CD4-positive, alpha-beta T cell treated with Interleukin-15 for 4 hours (primary cell): ENCODE results near the gene GMCL2.

ENCODE experiments used
- DNase-seq: peaks from one replicate; pipeline ENCODE4 v3.0.0-alpha.2; 2020; ENCODE audit warnings: low spot score

The GMCL2 gene

GRCh38 chr5:178143246-178143645 lies 43.9 kb downstream of the GMCL2 start:
- no peak for DNase-seq

DNA sequence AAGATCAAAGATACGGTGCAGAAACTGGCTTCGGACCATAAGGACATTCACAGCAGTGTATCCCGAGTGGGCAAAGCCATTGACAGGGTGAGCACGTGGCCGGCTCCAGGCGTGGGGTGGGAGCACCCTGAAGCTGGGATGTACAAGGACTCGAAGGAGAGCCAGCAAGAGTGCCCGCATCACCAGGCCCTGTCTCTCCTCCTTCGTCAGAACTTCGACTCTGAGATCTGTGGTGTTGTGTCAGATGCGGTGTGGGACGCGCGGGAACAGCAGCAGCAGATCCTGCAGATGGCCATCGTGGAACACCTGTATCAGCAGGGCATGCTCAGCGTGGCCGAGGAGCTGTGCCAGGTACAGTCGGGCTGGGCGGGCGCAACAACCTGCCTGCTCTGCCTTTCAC lies 44.5 kb downstream of the GMCL2 start:
- no peak for DNase-seq

DNA sequence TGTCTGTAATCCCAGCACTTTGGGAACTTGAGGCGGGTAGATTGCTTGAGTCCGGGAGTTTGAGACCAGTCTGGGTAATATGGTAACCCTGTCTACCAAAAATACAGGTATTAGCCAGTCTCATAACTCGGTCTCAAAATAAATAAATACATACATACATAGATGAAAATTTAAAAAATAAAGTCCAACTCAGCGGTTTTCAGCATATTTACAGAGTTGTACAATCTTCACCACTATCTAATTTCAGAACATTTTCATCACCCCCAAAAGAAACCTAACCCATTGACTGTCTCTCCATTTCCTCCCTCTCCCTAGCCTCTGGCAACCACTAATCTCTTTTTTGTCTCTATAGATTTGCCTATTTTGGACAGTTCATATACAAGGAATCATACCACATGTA lies 45.6 kb downstream of the GMCL2 start:
- DNase-seq, result no peak

- DNase-seq, result no peak
These were observed 49.2 kb downstream of the GMCL2 start for GRCh38 chr5:178137991-178138390.

DNA sequence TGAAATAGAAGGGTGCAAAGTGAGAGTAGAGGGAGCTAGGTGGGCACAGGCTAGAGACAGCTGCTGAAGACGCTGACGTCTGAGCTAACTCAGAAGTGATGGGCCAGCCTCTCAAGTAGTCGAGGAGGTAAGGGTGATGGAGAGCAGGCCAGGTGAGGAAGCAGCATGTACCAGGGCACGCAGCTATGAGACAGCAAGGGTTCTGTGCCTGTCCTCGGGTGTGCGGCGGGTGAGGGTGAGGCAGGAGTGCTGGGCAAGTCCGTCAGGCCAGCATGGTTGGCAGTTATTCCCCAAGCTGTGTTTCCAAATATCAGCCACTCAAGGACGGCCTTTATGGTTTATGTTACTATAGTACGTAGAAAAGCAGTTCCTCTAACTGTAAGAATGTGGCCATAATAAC lies 50.2 kb downstream of the GMCL2 start:
- no peak for DNase-seq
